Epidermal melanocyte (primary cell): ENCODE data around the gene SLC6A12.
"Not testable (repeated sequence)": the region's sequence is repeated elsewhere in the genome, so short reads cannot be mapped to it uniquely, and the experiment has no call there.

Experiments used
- DNase-seq: peaks from one replicate; pipeline ENCODE4 v3.0.0; 2011; ENCODE audit warnings: low spot score; ENCODE audit not compliant: insufficient read length

SLC6A12 gene

DNA sequence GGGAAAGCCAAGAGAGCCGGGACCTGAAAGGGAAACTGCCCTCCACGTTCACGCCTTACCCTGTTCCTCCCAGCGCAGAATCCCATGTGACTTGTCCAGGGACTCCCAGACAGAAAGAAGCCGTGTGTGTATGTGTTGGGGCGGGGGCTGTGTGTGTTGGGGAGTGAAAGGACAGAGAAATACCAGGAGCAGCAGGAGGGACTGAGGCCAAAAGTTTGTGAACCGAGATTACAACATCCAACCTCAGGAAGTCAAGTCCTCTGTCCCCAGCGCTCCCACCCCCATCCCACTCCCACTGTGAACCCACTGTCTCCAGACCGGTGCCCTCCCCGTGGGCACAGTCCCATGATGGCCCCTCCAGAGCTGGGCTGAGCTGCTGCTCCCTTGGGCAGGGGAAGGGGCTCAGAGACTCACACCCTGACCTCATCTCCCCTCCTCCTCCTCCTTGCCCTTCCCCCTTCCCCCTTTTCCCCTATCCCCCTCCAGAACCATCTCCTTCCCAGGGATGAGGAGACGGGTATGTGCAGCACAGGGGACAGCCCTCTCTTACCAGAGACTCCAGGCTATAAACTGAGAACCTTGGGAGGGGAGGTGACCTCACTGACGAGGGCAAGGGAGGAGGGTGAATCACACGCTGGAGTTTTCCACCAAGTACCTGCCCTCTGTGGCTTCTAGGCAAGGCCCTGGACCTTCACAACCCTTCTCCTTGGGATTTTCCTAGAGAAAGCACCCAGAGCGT is at the start of gene SLC6A12:
Gene SLC6A12, minus strand, starts transcription at position 155 of the 739 bp plus-strand sequence. CDS start 4,171 bp downstream, outside the sequence.
- no peak for DNase-seq

DNA sequence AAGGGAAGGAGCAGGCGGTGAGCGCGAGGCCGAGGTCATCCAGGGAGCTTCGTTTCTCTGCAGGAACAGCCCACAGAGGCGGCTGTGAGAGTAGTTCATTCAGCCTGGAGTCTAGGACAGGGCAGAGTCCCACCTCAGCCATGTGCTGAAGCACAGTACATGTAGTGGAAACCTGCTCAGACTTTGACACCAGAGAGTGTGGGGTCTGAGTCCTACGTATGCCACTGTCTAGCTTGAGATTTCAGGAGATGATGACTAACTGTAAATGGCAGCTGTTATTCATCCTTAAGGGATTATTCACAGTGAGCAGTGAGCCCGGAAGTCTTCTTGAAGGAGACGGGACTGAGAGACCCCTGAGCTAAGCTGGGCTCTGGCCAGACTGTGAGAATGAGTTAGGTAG is 49.6 kb upstream of the SLC6A12 start:
- DNase-seq: no peak

DNA sequence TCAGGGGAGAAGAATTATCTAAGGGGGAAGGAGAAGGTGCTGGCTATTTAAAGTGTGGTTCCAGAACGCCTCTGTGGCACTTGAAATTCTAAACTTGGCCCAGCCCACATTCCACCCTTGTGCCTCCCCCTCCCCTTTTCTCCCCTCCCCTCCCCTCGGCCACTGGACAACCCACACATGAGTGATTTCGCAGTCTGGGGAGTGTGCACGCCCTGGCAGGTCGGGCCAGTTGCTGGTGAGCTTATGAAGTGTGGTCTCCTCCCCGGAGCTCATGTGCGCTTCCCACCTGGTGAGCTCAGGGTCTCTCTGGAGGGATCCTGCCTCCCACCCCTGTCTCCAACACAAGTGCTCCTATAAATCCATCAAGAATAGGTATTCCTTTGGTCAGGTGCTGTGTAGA is 48.9 kb upstream of the SLC6A12 start, which contains the start of gene SLC6A13:
Gene SLC6A13, minus strand, starts transcription at position 20 of the 400 bp plus-strand sequence. CDS start 2,784 bp downstream, outside the sequence.
- no peak for DNase-seq

DNA sequence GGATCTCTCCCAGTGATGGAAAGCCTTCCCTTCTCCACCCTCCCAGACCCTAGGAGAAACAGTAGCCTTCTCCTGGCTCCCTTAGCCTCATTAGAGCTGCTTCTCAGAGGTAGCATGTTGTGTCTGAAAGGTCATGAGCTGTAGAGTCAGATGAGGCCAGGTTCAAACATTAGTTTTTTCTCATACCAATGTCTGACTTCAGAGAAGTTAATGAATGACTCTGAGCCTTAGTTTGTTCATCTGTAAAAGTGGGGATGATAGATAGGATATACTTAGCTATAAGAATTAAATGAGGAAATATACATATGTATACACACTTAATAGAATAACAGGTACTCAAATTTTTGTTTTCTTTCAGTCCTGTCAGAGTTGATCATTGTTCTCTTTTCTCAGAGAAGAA is 48.2 kb upstream of the SLC6A12 start:
- no peak for DNase-seq

DNA sequence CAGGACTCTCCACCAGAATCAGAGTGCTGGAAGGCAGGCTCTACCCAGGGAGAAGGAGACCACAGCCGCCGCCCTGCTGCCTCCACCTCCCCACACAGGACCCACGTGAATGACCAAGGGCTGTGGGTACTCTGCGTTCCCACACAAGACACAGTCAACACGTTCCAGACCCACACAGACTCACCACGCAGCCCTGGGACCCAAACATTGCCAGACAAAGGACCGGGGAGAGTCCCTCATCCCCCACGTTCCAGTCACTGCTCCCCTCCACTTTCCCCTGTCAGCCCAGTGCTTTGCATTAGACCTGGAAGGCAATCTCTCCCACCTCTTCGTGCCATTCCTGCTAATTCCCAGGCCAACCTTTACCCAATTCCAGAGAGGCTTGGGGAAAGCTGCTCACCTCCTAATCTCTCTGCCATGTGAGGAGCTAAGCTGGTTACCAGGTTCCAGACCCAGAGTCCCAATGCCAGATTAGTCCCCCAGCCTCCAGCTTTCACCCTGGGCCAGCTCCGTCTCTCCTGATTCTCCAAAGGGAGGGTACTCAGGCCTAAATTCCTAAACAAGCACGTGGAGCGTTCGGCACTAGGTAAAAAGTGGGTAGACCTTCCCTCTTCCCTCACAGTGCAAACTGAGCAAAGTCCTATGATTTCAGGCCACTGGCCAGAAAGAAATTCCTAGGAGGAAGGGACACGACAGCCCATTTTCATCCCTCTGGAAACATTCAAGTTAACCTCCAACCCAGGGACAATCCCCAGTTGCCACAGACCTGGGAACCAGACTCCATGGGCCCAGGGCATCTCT is 43.8 kb upstream of the SLC6A12 start:
- DNase-seq: no peak

DNA sequence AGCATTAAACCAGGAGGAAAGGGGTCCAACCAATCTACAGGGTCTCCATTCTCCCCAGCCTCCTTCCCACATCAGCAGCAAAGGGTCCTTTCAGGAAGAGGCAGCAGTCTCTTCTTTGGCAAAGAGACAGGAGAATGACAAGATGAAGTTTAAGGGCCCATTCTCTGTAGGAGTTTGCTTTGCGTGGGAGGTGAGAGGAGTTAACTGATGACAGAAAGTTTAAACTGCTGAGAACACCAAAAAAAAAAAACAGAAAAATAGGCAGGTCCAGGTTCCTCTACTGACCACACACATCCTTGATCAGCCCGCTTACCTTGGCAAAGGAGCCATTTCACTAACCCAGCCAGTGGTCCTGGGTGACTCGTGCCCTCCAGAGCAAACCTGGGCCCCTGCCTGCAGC is 43.0 kb upstream of the SLC6A12 start:
- DNase-seq: no peak

DNA sequence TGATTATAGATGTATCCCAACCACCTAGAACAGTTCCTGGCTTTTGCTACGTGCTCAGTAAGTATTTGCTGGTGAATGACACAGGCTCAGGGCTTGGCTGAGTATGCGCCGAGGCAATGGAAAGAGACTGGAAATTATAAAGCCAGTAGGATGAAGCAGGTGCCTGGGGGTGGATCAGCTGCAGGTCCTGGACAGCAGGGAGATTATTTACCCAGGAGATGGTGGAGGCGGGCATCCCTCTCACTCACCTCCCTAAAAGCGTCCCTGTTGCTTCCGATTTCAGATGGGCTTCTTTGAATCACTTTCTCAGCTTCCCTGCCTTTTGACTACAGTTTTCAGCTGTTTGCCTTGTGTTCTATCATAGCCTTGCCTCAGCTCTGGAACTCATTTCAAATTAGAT is 42.3 kb upstream of the SLC6A12 start:
- no peak for DNase-seq

DNA sequence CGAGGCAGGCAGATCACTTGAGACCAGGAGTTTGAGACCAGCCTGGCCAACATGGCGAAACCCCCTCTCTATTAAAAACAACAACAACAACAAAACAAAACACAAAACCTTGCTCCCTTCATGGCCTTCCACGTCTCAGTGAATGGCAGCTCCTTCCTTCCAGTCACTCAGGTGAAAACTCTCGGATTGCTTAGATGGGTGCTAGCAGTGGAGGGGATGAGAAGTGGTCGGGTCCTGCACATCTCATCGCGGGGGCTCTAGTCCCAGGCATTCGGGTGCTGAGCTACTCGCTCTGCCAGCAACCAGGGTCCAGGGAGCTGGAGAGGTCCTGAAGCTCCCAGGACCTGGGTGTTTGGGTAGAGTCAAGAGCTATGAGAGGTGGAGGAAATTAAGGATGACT is 41.0 kb upstream of the SLC6A12 start:
- DNase-seq: no peak

DNA sequence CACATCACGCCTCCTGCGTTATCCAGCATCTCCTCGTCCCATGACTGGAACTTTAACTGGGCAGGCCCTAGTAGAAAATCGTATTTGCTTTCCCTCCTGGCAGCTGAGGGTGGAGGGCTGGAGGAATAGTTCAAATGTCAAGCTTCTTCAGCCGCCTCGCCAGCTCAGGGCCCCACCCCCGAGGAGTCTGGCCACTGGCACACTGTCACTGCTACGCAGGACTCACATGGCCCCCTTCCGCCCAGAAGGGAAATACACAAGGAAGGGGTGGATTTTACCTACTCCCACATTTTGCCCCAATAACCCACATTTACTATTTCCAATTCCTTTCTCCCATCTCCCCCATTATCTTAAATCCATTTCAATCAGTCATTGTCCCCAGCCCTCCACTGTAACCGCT is 40.1 kb upstream of the SLC6A12 start:
- DNase-seq: no peak

DNA sequence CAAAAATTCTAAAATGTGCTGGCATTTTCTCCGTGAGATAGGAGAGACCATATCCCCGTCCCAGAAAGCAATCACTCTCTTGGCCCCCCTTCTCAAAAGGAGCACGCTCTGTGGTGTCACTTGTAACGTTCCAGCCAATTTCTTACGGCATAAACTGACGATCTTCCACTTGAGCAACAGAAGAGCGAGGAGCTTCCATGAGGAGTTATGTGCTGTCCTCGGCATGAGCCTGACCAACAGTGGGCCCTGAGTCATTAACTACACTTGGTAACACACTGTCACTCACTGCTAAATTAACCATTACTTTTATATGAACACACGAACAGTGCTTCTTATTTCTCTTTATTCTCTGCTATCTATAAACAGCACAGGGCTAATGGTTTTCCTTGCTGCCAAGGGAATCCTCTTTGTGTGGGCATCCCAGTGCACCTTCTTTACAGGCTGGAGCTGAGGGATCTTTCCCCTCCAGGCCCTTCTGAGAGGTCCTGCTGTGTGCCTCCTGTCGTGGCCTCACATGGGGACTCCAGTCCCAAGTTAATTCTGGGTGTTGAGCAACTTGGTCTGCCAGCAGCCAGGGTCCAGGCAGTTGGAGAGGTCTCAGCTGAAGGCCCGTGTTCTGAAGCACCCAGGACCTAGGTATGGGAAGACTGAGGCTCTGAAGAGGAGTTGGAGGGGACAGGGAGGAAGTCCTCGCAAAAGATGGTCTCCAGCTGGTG is 39.3 kb upstream of the SLC6A12 start:
- no peak for DNase-seq

DNA sequence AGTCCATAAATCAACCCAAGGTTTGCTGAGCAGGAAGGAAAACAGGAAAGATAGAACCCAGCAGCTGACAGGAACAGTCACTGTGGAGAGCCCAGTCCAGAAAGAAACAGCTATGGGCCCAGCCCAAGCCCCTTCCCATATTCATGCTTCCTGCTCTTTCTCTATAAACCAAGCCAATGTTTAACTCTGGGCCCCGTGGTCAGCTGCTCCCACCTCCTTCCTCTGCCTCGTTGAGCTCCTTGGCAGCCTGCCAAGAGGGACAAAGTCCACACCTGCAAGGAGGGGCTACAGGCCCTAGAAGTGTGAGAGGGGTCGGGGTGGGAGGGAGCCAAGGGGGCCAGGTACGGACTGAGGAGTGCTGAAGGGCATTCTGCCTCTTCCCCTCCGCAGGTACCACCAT is 38.7 kb upstream of the SLC6A12 start:
- DNase-seq: no peak

DNA sequence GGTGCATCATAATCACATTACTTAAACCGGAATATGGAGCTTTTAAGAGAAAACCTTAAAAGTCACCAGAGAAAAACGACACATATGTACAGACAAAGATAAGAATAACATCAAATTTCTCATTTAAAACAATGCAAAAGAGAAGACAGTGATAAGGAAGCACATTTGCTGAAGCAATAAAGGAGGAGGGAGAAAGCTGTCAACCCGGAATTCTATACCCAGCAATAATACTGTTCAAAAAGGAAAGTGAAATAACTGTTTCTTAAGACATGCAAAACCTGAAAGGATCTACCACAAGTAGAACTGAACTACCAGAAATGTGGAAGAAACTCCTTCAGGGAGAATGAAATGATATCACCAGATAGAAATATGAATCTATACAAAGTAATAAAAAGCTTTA is 33.3 kb upstream of the SLC6A12 start:
- no peak for DNase-seq

DNA sequence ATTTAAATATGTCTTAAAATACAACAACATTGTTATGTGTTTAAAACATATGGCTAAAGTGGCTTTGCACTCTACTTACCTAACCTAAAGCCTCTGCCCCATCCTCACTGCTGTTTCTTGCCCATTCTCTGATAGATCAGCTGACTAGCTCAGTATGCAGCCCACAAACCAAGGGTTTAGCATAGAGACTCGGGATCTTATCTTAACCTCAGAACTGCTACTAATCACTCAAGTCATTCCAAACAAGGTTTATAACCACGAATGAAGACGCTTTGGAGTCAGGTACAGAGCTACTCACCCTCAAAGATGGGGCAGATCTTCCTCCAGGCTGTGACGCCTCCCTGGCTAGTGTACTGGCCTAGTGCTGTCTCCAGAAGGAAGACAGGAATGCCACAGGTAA is 29.4 kb upstream of the SLC6A12 start:
- DNase-seq: peak; percentile 15

DNA sequence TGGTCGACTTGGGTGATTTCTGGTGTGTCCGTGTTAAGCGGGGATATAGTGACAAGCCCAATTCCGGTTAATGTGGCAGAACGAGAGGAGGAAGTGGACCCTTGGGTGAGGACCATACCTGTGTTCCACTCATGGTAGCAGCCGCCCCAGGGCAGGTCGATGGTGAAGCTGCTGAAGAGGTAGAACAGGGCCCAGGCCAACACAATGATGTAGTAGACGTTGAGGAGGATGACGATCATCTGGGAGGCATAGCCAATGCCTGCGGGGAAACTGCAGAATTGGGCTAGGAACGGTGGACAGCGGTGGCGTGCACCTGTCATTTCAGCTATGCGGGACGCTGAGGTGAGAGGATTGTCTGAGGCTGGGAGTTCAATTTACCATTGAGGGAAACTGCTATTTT is 28.5 kb upstream of the SLC6A12 start:
- no peak for DNase-seq

DNA sequence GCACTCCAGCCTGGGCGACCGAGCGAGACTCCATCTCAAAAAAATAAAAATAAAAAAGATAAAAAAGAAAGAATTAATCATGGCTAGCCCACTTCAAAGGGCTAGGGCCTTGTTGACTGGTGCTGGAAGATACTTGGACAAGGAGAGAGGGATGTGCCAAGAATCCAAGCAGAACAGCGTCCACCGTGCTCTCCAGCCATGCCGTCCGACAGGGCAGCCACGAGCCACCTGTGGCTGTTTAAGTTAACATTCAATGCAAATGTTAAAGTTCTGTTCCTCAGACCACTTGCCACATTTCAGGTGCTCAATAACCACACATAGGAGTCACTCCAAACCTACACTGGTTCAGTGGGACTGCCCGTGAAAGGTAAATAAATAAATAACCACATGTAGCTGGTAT is 27.3 kb upstream of the SLC6A12 start:
- DNase-seq: no peak

DNA sequence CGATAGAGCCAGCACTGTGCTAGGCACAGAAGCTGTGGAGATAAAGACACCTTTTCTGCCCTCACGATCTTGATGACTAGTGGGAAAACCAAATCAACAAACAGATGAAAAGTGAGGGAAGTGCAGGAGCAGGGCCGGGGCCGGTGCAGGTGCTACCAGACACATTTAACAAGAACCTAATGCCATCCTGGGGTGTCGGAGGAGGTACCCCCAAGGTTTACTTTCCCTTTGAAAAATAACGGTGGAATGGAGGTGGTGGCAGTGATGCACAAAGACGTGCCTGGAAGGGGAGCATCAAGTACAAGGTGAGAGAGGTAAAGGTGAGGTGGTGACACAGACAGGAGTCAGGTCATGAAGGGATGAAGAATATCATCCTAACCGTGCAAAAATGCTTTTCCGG is 26.6 kb upstream of the SLC6A12 start:
- no peak for DNase-seq

DNA sequence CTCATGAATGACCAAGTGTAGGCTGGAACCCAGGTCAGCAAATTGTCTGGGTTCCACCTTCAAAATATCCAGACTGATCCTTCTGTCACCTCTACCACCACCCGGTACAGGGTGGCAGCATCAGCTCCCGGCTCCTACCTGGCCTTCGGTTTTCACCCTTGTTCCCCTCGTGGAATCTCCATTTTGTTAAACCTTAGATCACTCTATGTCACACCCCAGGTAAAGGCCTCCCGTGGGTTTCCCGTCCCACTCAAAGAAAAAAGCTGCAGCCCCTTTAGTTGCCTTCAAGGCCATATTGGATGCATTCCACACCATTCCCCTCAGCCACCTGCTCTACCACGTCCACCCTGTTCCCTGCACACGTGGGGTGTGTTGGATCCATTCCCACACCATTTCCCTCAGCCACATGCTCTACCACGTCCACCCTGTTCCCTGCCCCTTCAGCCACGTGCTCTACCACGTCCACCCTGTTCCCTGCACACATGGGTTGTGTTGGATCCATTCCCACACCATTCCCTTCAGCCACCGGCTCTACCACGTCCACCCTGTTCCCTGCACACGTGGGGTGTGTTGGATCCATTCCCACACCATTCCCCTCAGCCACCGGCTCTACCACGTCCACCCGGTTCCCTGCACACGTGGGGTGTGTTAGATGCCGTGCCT is 24.9 kb upstream of the SLC6A12 start:
- DNase-seq: no peak

DNA sequence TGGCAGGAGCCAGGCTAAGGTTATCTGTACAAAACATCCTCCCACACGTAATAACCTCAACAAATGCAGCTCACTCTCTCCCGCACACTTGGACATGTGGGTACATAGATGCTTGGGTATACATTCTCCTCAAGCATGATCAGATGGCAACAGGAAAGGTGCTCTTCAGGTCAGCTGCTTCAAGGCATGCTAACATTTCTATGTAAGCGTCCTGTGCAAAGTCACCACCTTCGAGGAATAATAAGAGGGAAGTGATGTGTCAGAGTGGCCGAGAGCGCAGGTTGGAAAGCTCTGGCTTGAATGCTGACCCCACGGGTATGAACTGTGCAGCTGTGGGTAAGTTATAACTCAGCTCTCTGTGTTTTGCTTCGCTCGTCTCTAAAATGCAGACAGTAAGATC is 24.2 kb upstream of the SLC6A12 start:
- no peak for DNase-seq

DNA sequence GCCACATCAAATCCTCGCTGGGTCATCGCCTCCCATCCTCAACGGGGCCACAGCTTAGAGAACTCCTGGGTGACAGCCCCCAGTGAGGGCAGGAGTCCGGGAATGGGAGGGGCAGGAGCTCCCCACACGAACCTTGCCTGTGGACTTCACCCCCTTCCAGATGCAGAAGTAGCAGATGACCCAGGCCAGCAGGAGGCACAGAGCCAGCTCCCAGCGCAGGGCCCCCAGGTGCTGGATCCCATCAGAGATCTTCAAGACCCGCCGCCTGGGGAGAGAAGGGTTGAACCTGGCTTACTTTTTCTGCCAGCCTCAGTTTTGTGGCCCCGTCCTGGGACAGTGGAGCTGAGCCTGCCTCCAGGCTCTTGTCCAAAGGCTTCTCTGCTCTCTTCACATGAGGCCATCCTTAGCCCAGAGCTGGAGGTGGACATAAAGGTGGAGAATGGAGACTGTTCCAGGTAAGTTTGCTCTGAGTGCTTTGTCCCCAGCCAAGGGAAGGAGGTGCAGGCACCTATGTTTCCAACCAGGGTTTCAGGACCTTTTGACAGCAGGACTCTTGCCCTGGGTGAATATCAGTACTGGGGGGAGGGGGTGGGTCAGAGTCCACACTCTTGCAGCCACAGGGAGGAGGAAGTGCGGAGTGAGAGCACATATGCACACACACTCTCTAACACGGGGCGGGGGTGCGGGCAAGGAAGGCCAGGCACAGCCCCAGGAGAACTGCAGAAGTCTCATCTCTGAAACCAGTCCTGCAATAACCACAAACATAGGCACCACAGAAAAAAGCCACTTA is 23.3 kb upstream of the SLC6A12 start:
- no peak for DNase-seq

DNA sequence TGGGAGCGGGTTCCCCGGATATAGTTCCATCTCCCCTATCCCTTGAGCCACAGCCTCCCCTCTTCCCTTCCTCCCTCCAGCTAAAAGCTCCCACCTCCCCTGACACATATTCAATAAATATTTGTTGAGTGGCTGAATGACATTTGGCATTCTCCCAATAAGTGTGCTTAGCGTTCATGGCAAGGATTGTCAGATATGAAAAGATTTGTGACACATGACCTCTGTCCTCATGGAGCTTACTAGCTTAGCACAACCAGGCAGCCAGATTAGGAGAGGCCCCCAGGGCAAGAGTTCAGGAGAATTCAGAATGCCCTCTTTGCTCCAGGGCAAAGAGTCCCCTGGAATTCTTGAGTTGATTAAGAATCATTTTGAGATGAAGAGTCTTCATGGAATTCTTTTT is 22.5 kb upstream of the SLC6A12 start:
- DNase-seq: no peak

DNA sequence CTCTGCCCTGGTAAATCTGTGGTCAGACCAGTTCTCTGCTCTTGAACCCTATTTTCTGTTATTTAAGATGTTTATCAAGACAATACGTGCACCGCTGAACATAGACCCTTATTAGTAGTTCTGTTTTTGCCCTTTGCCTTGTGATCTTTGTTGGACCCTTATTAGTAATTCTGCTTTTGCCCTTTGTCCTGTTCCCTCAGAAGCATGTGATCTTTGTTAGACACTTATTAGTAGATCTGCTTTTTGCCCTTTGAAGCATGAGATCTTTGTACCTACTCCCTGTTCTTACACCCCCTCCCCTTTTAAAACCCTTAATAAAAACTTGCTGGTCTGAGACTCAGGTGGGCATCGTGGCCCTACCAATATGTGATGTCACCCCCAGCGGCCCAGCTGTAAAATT is 22.0 kb upstream of the SLC6A12 start:
- not testable (repeated sequence) for DNase-seq
